Kidney (tissue), 14 donors: ENCODE results near the gene SFTPA1. TPM values are rescaled to one million over a fixed set of nuclear protein-coding genes. Genes with fewer than 3 reads are reported as not detected.
"Not testable (repeated sequence)": the region's sequence is repeated elsewhere in the genome, so short reads cannot be mapped to it uniquely, and the experiment has no call there.

ENCODE experiments used
- DNase-seq, 5 donors: peaks; one replicate each; pipeline ENCODE4 v3.0.0-alpha.2; 2013 to 2020
- FAIRE-seq: peaks from 2 replicates; lab custom pipeline; 2012; peaks lifted over from hg19 to GRCh38; lab: Jason Lieb, UNC
- H3K27ac ChIP-seq, 2 donors: one replicate each; pipeline ENCODE4 v1.7.0; 2013; ENCODE audit warnings: low read depth in 2 of 2, low read length in 2 of 2, inconsistent platforms in 1 of 2
- H3K27me3 ChIP-seq: one replicate; pipeline ENCODE4 v1.7.1; 2013; ENCODE audit warnings: low read length, inconsistent platforms; ENCODE audit not compliant: control insufficient read depth, insufficient read depth
- H3K36me3 ChIP-seq, 3 donors: one replicate each; pipeline versions ENCODE4 v1.7.0 to v1.7.1; 2013; ENCODE audit warnings: low read length in 3 of 3, control low read depth in 1 of 3, inconsistent platforms in 1 of 3; ENCODE audit not compliant: insufficient read depth in 3 of 3, control insufficient read depth in 2 of 3
- H3K4me1 ChIP-seq, 3 donors: one replicate each; pipeline versions ENCODE4 v1.7.0 to v1.7.1; 2013; ENCODE audit warnings: low read length in 3 of 3, inconsistent platforms in 1 of 3, low read depth in 1 of 3; ENCODE audit not compliant: control insufficient read depth in 2 of 3, insufficient read depth in 2 of 3
- H3K4me3 ChIP-seq, 3 donors: one replicate each; pipeline versions ENCODE4 v1.7.0 to v1.8.1; 2013; ENCODE audit warnings: low read length in 3 of 3, control low read depth in 1 of 3, inconsistent platforms in 1 of 3
- H3K9ac ChIP-seq, 3 donors: one replicate each; pipeline versions ENCODE4 v1.7.0 to v1.7.1; 2013; ENCODE audit warnings: low read length in 3 of 3, control low read depth in 1 of 3, inconsistent platforms in 1 of 3
- H3K9me3 ChIP-seq, 3 donors: one replicate each; pipeline versions ENCODE4 v1.7.0 to v1.7.1; 2013; ENCODE audit warnings: low read length in 3 of 3, control low read depth in 1 of 3, inconsistent platforms in 1 of 3; ENCODE audit not compliant: control insufficient read depth in 2 of 3, insufficient read depth in 1 of 3
- intact Hi-C: fragments of 100-400 bp; cut with DNase I; formaldehyde crosslinking; loops from one replicate; pipeline ENCODE4 v1.11.1; 2022
- polyA plus RNA-seq: library from polyadenylated mRNA; stranded (reverse); fragments of 350-450 nt; fragmentation: Illumina TruSeq; extraction: RNeasy Lipid Tissue Mini Kit (QIAGEN cat#74804); gene quantifications from one replicate; pipeline ENCODE4 v1.2.3, GENCODE V29; 2014; ENCODE audit warnings: low read depth, low replicate concordance; ENCODE audit not compliant: insufficient read depth
- total RNA-seq: library from RNA; stranded (reverse); fragmentation: NEBNext Ultra II Directional; extraction: Animal tissue kit (Norgen Biotek cat#: 25700); gene quantifications from one replicate; pipeline ENCODE4 v1.2.1, GENCODE V29; 2021
- TF ChIP-seq, protein P1 (sequence below): IDR thresholded peaks from 3 replicates; pipeline ENCODE4 v1.5.1; 2012; ENCODE audit warnings: mild to moderate bottlenecking, moderate library complexity, borderline replicate concordance; ENCODE audit not compliant: insufficient read depth; ENCODE audit errors: extremely low read depth
- donor health status: control.
- donor health status: control.
- donor health status: control.
- donor health status: control.
- donor health status: control.
- donor health status: DM: yes; HTN: yes; CAD: no.
- donor health status: Normal renal cell carcinoma (clear cell type).

The SFTPA1 gene
- total and polyA plus RNA-seq, 2 donors from 2014 or later: not detected

GRCh38 chr10:79638318-79638717 lies 27.6 kb downstream of the SFTPA1 start:
- DNase-seq: no peak
- Histone ChIP-seq H3K27ac (no peak overlapping the region), H3K4me1 (no peaks in the 10 kb centered on the region), H3K27me3 (no peaks in the 10 kb centered on the region), H3K9me3 (no peaks in the 10 kb centered on the region), H3K4me3 (no peak overlapping the region), H3K9ac (no peak overlapping the region), H3K36me3 (no peaks in the 10 kb centered on the region)
- no peak for FAIRE-seq
- TF ChIP-seq, protein P1, sequence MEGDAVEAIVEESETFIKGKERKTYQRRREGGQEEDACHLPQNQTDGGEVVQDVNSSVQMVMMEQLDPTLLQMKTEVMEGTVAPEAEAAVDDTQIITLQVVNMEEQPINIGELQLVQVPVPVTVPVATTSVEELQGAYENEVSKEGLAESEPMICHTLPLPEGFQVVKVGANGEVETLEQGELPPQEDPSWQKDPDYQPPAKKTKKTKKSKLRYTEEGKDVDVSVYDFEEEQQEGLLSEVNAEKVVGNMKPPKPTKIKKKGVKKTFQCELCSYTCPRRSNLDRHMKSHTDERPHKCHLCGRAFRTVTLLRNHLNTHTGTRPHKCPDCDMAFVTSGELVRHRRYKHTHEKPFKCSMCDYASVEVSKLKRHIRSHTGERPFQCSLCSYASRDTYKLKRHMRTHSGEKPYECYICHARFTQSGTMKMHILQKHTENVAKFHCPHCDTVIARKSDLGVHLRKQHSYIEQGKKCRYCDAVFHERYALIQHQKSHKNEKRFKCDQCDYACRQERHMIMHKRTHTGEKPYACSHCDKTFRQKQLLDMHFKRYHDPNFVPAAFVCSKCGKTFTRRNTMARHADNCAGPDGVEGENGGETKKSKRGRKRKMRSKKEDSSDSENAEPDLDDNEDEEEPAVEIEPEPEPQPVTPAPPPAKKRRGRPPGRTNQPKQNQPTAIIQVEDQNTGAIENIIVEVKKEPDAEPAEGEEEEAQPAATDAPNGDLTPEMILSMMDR: no peak
- intact Hi-C loops: no loop called here

GRCh38 chr10:79652695-79653094 lies 42.0 kb downstream of the SFTPA1 start:
- DNase-seq, H3K27me3 ChIP-seq, H3K9me3 ChIP-seq, H3K4me1 ChIP-seq, H3K36me3 ChIP-seq, FAIRE-seq, intact Hi-C loops, H3K4me3 ChIP-seq, H3K27ac ChIP-seq, H3K9ac ChIP-seq: not testable (repeated sequence)

GRCh38 chr10:79663287-79663686 lies 52.5 kb downstream of the SFTPA1 start:
- FAIRE-seq, H3K9ac ChIP-seq, H3K4me3 ChIP-seq, H3K4me1 ChIP-seq, H3K9me3 ChIP-seq, DNase-seq, H3K36me3 ChIP-seq, intact Hi-C loops, H3K27me3 ChIP-seq, H3K27ac ChIP-seq: not testable (repeated sequence)

DNA sequence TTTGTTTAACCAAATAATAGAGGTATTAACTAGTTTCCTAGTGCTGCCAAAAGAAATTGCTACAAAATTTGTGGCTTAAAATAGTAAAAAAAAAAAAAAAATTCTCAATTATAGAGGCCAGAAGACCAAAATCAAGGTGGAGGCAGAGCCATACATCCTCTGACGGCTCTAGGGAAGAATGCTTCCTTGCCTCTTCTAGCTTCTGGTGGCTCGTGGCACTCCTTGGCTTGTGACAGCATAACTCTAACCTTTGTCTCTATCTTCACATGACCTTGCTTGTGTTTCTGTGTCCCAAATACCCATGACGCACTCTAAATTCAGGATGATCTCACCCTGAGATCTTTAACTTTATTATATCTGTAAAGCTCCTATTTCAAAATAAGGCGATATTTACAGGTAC lies 53.9 kb downstream of the SFTPA1 start:
- H3K36me3 ChIP-seq, FAIRE-seq, H3K9me3 ChIP-seq, H3K4me1 ChIP-seq, H3K9ac ChIP-seq, DNase-seq, H3K4me3 ChIP-seq, H3K27ac ChIP-seq, H3K27me3 ChIP-seq, intact Hi-C loops: not testable (repeated sequence)

Other genes starting within 250 kb of the SFTPA1 start
- gene ZCCHC24, start 165.3 kb upstream of the SFTPA1 start, total RNA-seq: 21.3 TPM
- gene ZCCHC24, start 165.3 kb upstream of the SFTPA1 start, polyA plus RNA-seq: 8.4 TPM
- 0.54 TPM for gene EIF5AL1, start 98.4 kb upstream of the SFTPA1 start, total RNA-seq
- gene EIF5AL1, start 98.4 kb upstream of the SFTPA1 start, polyA plus RNA-seq: 1.4 TPM
- gene SFTPA2, start 50.5 kb upstream of the SFTPA1 start, total RNA-seq: 0.13 TPM
- gene SFTPA2, start 50.5 kb upstream of the SFTPA1 start, polyA plus RNA-seq: not detected
- gene NUTM2B, start 92.3 kb downstream of the SFTPA1 start, total RNA-seq: 1.1 TPM
- gene NUTM2B, start 92.3 kb downstream of the SFTPA1 start, polyA plus RNA-seq: 2.0 TPM
- gene NUTM2E, start 215.8 kb downstream of the SFTPA1 start, total RNA-seq: 0.16 TPM
- 0.22 TPM for gene NUTM2E, start 215.8 kb downstream of the SFTPA1 start, polyA plus RNA-seq